Measurements from ENCODE around the gene TRIM33. TPM values are rescaled to one million over a fixed set of nuclear protein-coding genes. Genes with fewer than 3 reads are reported as not detected.

TRIM33 gene
- total RNA-seq = 32.6 and 39.3 TPM in 2 replicates

DNA sequence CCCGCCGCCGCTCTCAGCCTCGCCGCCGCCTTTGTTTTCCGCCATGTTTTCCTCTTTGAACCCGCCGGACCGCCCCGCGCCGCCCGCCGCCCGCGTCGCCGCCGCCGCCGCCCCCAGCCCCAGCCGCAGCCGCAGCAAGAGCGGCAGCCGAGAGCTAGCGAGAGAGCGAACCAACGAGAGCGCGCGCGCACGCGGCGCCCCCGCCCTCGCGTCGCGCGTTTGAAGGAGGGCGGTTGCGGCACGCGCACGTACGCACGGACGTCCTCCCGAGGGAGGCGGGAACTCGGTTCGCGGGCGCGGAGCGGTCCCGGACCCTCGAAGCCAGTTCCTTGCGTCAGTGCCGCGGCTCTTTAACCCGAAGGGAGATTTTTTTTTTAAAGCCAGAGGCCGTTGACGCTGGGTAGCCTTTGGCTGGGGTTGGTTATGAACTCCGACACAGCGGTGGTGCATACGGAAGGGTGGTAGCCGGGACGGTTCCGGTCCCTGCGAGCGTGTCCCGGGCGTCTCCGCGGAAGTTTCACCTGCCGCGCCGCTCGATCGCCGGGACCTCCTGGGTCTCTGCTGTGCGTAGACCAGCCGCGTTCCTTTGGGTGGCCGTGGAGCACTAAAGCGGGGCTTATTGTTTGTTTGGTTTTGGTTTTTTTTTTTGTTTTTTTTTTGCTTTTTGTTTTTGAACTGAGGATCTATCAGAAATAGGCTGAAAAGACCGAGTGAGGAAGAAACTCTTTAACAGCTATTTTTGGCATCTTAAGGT, at the start of gene TRIM33:
TRIM33 (minus strand) TSS at position 172 of the 754 bp plus-strand sequence; CDS start at position 45, 127 bp downstream.

Small RNA genes within 50 kb of the gene (small RNA-seq; reads per million reads assigned to genes)
- not detected for gene RF00019

Other genes with a start within 250 kb of the TRIM33 start
- gene BCAS2, start 70.4 kb upstream of the TRIM33 start, total RNA-seq = 25.1 and 28.2 TPM in 2 replicates
- gene DENND2C, start 158.8 kb upstream of the TRIM33 start, total RNA-seq = 10.6 and 10.8 TPM in 2 replicates
- not detected in 2 replicates for gene AMPD1, start 184.3 kb upstream of the TRIM33 start, total RNA-seq
- gene NRAS, start 205.6 kb upstream of the TRIM33 start, total RNA-seq = 42.8 and 105 TPM in 2 replicates
- 420 and 592 TPM in 2 replicates for gene CSDE1, start 246.8 kb upstream of the TRIM33 start, total RNA-seq